ENCODE results near the gene NRXN2.

The NRXN2 gene

DNA sequence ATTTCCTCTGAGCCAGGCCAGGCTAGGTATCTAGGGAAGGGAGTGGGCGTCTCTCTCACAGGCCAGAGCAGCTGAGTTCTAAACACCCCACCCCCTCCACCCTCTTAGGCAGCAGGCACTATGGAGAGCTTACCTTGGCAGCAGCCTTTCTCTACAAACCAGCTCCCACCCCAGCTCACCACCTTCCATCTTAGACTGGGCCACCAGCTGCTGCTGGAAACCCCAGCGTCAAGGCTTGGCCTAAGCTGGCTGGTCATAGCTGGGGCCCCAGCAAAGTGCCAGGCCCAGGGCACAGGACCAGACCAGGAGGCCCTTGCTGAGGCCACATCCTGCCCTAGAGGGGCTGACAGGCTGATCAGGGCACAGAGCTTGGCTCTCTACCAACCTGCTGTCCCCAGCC is 111.8 kb downstream of the NRXN2 start:
- Histone ChIP-seq H2AFZ (ENCODE audit: low read length) (no peak overlapping the region), H3K4me1 (ENCODE audit: insufficient read depth, low read length, severe bottlenecking) (no peaks in the 10 kb centered on the region)

DNA sequence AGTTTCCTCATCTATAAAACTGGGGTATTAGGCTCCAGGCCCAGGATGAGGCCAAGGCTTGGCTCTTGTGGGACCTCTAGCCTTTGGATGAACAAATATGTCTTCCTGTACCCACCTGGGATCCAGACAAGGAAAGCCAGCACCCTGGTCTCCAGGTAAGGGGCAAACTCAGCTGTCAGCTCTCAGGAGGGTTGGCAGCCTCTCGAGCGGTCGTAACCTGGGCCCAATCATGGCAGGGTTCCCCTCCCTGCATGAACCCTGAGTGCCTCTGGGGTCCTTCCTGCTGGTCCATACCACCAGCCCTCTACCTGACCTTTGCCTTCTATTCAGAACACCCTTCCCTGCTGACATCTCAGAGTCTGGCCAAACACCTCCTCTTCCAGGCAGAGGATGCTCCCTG is 112.4 kb downstream of the NRXN2 start:
- Histone ChIP-seq H3K27ac (ENCODE audit: low read depth, low read length, poor library complexity, severe bottlenecking) (no peak overlapping the region), H3K4me1 (ENCODE audit: insufficient read depth, low read length, severe bottlenecking) (no peaks in the 10 kb centered on the region), H3K79me2 (ENCODE audit: insufficient read depth, low read length) (no peaks in the 10 kb centered on the region), H4K20me1 (ENCODE audit: insufficient read depth, low read length) (no peaks in the 10 kb centered on the region), H3K9me3 (ENCODE audit: low read length) (no peaks in the 10 kb centered on the region), H3K27me3 (ENCODE audit: insufficient read depth, low read length) (peaks cover 9% of the 10 kb centered on the region; the same call in 1 of the 2 replicates), H3K4me2 (ENCODE audit: low read length) (no peak overlapping the region), H2AFZ (ENCODE audit: low read length) (no peak overlapping the region), H3K4me3 (ENCODE audit: low read depth, low read length, poor library complexity, severe bottlenecking) (no peak overlapping the region), H3K9me2 (ENCODE audit: low read depth, low read length) (no peaks in the 10 kb centered on the region), H3F3A (ENCODE audit: insufficient read depth, low read length) (no peaks in the 10 kb centered on the region), H3K36me3 (ENCODE audit: insufficient read depth, low read length) (no peaks in the 10 kb centered on the region), H3K9ac (ENCODE audit: low read length) (no peak overlapping the region)
- TF ChIP-seq, protein P1, sequence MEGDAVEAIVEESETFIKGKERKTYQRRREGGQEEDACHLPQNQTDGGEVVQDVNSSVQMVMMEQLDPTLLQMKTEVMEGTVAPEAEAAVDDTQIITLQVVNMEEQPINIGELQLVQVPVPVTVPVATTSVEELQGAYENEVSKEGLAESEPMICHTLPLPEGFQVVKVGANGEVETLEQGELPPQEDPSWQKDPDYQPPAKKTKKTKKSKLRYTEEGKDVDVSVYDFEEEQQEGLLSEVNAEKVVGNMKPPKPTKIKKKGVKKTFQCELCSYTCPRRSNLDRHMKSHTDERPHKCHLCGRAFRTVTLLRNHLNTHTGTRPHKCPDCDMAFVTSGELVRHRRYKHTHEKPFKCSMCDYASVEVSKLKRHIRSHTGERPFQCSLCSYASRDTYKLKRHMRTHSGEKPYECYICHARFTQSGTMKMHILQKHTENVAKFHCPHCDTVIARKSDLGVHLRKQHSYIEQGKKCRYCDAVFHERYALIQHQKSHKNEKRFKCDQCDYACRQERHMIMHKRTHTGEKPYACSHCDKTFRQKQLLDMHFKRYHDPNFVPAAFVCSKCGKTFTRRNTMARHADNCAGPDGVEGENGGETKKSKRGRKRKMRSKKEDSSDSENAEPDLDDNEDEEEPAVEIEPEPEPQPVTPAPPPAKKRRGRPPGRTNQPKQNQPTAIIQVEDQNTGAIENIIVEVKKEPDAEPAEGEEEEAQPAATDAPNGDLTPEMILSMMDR (IDR thresholded peaks at IDR 0.05; ENCODE audit: low read length) = no peak
- no peak for TF ChIP-seq EZH2 (IDR thresholded peaks at IDR 0.05; ENCODE audit: borderline replicate concordance, low read length)

More for the DNA sequence above, 111.8 kb downstream of the NRXN2 start:
- Histone ChIP-seq H3K9ac (ENCODE audit: low read length) (no peak overlapping the region), H3K9me3 (ENCODE audit: low read length) (no peaks in the 10 kb centered on the region), H3K4me3 (ENCODE audit: low read depth, low read length, poor library complexity, severe bottlenecking) (no peak overlapping the region), H3F3A (ENCODE audit: insufficient read depth, low read length) (no peaks in the 10 kb centered on the region), H3K36me3 (ENCODE audit: insufficient read depth, low read length) (no peaks in the 10 kb centered on the region), H3K79me2 (ENCODE audit: insufficient read depth, low read length) (no peaks in the 10 kb centered on the region), H3K4me2 (ENCODE audit: low read length) (no peak overlapping the region), H3K27ac (ENCODE audit: low read depth, low read length, poor library complexity, severe bottlenecking) (no peak overlapping the region), H3K9me2 (ENCODE audit: low read depth, low read length) (no peaks in the 10 kb centered on the region), H4K20me1 (ENCODE audit: insufficient read depth, low read length) (no peaks in the 10 kb centered on the region), H3K27me3 (ENCODE audit: insufficient read depth, low read length) (peaks cover 6% of the 10 kb centered on the region; the same call in 1 of the 2 replicates)
- TF ChIP-seq EZH2 (IDR thresholded peaks at IDR 0.05; ENCODE audit: borderline replicate concordance, low read length) = no peak
- TF ChIP-seq, protein P1 (IDR thresholded peaks at IDR 0.05; ENCODE audit: low read length) = no peak

DNA sequence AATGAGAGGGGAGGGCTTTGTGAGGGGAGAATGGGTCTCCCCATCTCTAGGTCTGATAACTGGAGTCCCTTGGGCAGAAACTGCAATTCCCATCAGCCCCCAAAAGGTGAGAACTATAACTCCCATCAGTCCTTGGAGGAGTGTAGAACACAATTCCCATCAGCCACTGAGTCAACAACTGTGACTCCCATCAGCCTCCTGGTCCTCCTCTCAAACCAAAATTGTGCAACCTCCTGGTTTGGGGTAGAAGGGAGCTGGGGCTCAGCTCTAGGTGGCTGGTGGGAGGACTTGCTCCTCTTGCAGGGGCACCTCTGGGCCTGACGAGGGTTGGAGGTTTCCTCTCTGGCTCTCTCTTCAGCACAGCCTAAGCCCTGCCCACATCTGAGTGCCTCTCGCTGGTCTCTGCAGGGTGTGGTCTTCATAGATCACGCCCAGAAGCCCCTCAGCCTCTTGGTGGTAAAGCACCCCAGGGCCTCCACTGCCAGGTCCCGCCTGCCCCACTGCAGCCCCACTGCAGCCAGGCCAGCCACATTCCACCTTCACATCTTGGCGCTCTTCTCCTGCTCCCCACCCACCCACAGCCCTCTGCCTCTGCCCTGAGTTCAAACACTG is 113.5 kb downstream of the NRXN2 start:
- no peak for TF ChIP-seq EZH2 (IDR thresholded peaks at IDR 0.05; ENCODE audit: borderline replicate concordance, low read length)
- TF ChIP-seq, protein P1 (IDR thresholded peaks at IDR 0.05; ENCODE audit: low read length) = no peak
- Histone ChIP-seq H3K9me3 (ENCODE audit: low read length) (no peaks in the 10 kb centered on the region), H3K27me3 (ENCODE audit: insufficient read depth, low read length) (peaks cover 11% of the 10 kb centered on the region; the same call in 1 of the 2 replicates), H3K4me1 (ENCODE audit: insufficient read depth, low read length, severe bottlenecking) (no peaks in the 10 kb centered on the region), H3K9ac (ENCODE audit: low read length) (no peak overlapping the region), H3K79me2 (ENCODE audit: insufficient read depth, low read length) (no peaks in the 10 kb centered on the region), H2AFZ (ENCODE audit: low read length) (no peak overlapping the region), H3F3A (ENCODE audit: insufficient read depth, low read length) (no peaks in the 10 kb centered on the region), H3K27ac (ENCODE audit: low read depth, low read length, poor library complexity, severe bottlenecking) (no peak overlapping the region), H3K9me2 (ENCODE audit: low read depth, low read length) (no peaks in the 10 kb centered on the region), H3K4me3 (ENCODE audit: low read depth, low read length, poor library complexity, severe bottlenecking) (no peak overlapping the region), H3K36me3 (ENCODE audit: insufficient read depth, low read length) (no peaks in the 10 kb centered on the region), H4K20me1 (ENCODE audit: insufficient read depth, low read length) (no peaks in the 10 kb centered on the region), H3K4me2 (ENCODE audit: low read length) (no peak overlapping the region)
